Retinal pigment epithelial cell (primary cell): Measurements from ENCODE around the gene EVX1.

Experiments used
- DNase-seq: peaks from one replicate; pipeline ENCODE4 v3.0.0-alpha.2; 2010; ENCODE audit warnings: low read depth
- H3K4me3 ChIP-seq: 2 replicates; pipeline ENCODE4 v1.5.1; 2011; ENCODE audit warnings: mild to moderate bottlenecking, low read length, control low read depth, moderate library complexity
- TF ChIP-seq, protein P1 (sequence below): conservative IDR thresholded peaks from 2 replicates; pipeline ENCODE4 v1.5.1; 2011; ENCODE audit warnings: low read depth, low read length, control low read depth, inconsistent platforms

EVX1 gene

DNA sequence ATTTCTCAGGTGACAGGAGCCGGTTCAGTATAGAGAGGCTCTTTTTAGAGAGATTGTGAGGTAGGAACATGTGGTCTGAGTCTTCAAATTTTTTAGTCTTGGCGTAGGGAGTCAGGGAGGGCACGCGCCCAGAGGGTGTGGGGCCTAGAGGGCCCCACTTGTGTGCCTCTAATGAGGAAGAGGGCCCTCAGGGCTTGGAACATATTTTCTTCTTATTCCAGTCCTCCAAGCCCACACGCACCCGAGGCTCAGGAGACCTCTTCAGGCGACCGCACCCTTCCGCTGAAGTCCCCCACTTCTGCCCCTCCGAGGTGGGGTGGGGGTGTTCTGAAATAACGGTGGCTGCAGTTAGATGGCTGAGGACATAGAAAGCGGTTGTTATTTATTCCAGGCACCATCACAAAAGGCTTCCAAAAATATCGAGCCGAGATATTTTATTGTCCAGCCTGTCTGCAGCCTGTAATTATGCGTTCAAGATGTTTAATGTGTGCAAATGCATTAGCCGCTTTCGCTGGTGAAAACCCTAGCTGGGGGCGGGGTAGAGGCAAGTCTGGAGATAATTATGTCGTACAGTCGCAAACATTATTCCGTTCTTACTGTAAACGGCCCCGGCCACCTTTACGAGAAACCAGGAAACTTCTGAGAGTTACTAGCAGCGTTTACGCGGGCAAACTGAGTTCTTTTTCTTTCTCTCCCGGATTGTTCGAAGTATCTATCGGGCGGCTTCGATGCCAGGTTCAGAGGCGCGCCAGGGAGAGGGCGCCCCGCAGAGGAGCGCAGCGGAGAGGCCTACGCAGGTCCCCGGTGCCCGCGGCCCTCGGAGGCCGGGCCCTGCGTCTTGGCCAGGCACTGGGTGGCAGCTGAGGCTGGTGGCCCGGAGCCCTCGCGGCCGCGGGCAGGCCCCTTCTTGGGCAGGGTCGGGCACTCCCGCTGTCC is 29.8 kb upstream of the EVX1 start:
- no peak for DNase-seq
- H3K4me3 ChIP-seq = no peak overlapping the region
- TF ChIP-seq, protein P1, sequence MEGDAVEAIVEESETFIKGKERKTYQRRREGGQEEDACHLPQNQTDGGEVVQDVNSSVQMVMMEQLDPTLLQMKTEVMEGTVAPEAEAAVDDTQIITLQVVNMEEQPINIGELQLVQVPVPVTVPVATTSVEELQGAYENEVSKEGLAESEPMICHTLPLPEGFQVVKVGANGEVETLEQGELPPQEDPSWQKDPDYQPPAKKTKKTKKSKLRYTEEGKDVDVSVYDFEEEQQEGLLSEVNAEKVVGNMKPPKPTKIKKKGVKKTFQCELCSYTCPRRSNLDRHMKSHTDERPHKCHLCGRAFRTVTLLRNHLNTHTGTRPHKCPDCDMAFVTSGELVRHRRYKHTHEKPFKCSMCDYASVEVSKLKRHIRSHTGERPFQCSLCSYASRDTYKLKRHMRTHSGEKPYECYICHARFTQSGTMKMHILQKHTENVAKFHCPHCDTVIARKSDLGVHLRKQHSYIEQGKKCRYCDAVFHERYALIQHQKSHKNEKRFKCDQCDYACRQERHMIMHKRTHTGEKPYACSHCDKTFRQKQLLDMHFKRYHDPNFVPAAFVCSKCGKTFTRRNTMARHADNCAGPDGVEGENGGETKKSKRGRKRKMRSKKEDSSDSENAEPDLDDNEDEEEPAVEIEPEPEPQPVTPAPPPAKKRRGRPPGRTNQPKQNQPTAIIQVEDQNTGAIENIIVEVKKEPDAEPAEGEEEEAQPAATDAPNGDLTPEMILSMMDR = no peak

DNA sequence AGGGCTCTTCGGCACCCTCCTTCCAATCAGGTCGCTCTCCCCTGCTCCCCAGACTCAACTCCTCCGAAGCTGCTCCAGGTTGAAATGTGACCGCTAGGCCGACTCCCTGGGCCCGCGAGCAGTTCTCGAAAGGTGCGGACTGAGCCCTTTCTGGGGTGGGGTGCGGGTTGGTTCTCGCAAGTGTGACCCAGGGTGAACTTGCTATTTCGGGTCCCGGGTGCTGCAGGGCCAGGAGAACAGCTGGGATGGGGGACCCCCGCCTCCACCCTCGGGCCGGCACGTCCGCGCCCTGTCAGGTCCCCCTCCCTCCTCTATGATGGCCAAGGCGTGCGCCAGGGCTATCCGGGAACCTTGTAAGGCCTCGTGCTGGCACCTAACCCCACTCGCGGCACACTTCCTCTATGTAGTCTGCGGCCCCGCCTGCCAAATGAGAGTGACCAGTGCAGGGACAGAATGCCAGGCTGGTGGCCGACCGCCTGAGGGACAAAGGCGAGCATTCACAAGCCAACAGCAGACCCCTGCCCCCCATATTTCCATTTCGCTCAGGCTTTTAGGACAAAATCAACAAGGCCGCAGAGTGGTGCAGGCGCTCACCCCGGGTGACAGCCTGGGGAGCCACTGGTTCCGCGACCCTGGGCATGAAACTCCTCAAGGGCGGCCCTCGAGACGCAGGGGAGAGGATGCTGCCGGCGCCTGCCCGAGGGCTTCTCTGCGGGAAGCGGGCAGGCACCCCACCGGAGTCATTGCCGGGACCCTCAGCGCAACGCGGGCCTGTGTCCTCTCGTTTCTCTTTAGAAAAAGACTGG is 29.0 kb upstream of the EVX1 start:
- DNase-seq = no peak
- TF ChIP-seq, protein P1 = no peak

GRCh38 chr7:27214239-27214950 is 28.2 kb upstream of the EVX1 start:
- H3K4me3 ChIP-seq = no peak overlapping the region
- TF ChIP-seq, protein P1 = no peak
- no peak for DNase-seq

More for the DNA sequence above, 29.0 kb upstream of the EVX1 start:
- no peak overlapping the region for H3K4me3 ChIP-seq

GRCh38 chr7:27215356-27215755 is 27.2 kb upstream of the EVX1 start:
- DNase-seq = no peak
- no peak overlapping the region for H3K4me3 ChIP-seq
- TF ChIP-seq, protein P1 = no peak

DNA sequence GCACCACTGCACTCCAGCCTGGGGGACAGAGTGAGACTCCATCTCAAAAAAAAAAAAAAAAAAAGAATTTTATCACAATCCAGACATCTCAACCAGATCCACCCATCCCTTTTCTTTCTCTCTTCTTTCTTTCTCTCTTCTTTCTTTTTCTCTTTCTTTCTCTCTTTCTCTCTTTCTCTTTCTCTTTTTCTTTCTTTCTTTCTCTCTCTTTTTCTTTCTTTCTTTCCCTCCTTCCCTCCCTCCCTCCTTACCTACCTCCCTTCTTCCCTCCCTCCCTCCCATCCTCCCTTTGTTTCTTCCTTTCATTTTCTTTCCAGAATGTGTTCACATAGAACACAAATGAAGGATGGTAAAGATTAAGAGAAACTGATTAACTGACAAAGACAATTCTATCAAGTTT is 24.7 kb upstream of the EVX1 start:
- no peak overlapping the region for H3K4me3 ChIP-seq
- DNase-seq = no peak
- TF ChIP-seq, protein P1 = no peak

DNA sequence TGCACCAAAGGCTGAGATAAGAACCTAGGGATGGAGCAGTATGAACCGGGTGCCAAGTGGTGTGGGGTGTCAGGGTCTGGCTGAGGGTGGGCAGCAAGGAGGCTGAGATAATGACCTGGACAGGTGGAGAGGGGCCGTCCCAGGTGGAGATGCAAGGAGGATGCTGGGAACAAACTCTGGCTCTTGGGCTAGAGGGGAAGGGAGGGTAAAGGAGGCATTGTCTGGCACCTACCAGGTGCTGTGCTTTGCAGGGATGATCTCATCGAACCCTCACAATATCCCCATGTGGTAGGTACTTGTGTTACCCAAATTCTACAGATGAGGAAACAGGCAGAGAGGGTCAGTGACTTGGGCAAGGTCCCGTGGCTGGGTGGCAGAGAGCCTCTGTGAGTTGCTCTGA is 22.8 kb upstream of the EVX1 start:
- TF ChIP-seq, protein P1 = no peak
- no peak for DNase-seq
- no peak overlapping the region for H3K4me3 ChIP-seq
